Activated CD8-positive, alpha-beta T cell treated with anti-CD3 and anti-CD28 coated beads for 36 hours (primary cell): ENCODE results near the gene CHN1. TPM values are rescaled to one million over a fixed set of nuclear protein-coding genes. Genes with fewer than 3 reads are reported as not detected.

ENCODE experiments used
- ATAC-seq: fragments of 200-7000 bp; cut with Tn5 transposase; one replicate; pipeline ENCODE4 v1.10.0; 2021; ENCODE audit warnings: mild to moderate bottlenecking, moderate library complexity
- CTCF ChIA-PET: fragments of 350-600 bp; sonication (Branson Sonifier 250); formaldehyde crosslinking; loops from one replicate; lab custom pipeline; 2021; ENCODE audit warnings: antibody characterized with exemption; lab: Charles Lee
- POLR2A ChIA-PET: fragments of 350-600 bp; sonication (Branson Sonifier 250); formaldehyde crosslinking; loops from one replicate; lab custom pipeline; 2021; ENCODE audit warnings: antibody characterized with exemption; lab: Charles Lee
- DNase-seq: peaks from one replicate; pipeline ENCODE4 v3.0.0-alpha.2; 2020
- H3K27ac Mint-ChIP-seq: one replicate; pipeline ENCODE4 v1.8.0; 2021; ENCODE audit warnings: mild to moderate bottlenecking, mixed read lengths
- H3K27me3 Mint-ChIP-seq: one replicate; pipeline ENCODE4 v1.8.0; 2021; ENCODE audit warnings: mixed read lengths
- H3K36me3 Mint-ChIP-seq: one replicate; pipeline ENCODE4 v1.8.0; 2021; ENCODE audit warnings: low read depth, mixed read lengths
- H3K4me1 Mint-ChIP-seq: one replicate; pipeline ENCODE4 v1.8.0; 2021; ENCODE audit warnings: low read depth, mixed read lengths
- H3K4me3 Mint-ChIP-seq: one replicate; pipeline ENCODE4 v1.8.0; 2021; ENCODE audit warnings: mild to moderate bottlenecking, moderate library complexity, mixed read lengths
- H3K9me3 Mint-ChIP-seq: one replicate; pipeline ENCODE4 v1.8.0; 2021; ENCODE audit warnings: mixed read lengths
- CTCF ChIP-seq: fragments of 200-600 bp; IDR thresholded peaks from one replicate; pipeline ENCODE4 v1.8.0; 2022; ENCODE audit warnings: antibody characterized with exemption, mild to moderate bottlenecking
- intact Hi-C: fragments of 100-400 bp; cut with micrococcal nuclease; formaldehyde crosslinking; loops from one replicate; pipeline ENCODE4 v1.10.0; 2022
- total RNA-seq, 2 experiments: library from RNA; stranded (reverse); gene quantifications; one replicate each; pipeline ENCODE4 v1.2.3, GENCODE V29; 2021

The CHN1 gene
- total RNA-seq, 2 experiments from 2014 or later: 2.9 to 3.0 TPM

GRCh38 chr2:174925046-174925784, 80.0 kb downstream of the CHN1 start:
- Mint-ChIP-seq H3K4me1 (no peaks in the 10 kb centered on the region), H3K36me3 (no peaks in the 10 kb centered on the region), H3K4me3 (no peak overlapping the region), H3K9me3 (peaks cover 1% of the 10 kb centered on the region), H3K27ac (no peak overlapping the region), H3K27me3 (no peaks in the 10 kb centered on the region)
- DNase-seq (no peak), ATAC-seq (no peak)
- CTCF ChIA-PET: no interaction called here
- no peak for TF ChIP-seq CTCF
- POLR2A ChIA-PET: no interaction called here
- intact Hi-C loops: no loop called here

GRCh38 chr2:174924061-174924693, 81.0 kb downstream of the CHN1 start:
- Mint-ChIP-seq H3K27me3 (no peaks in the 10 kb centered on the region), H3K9me3 (peaks cover 1% of the 10 kb centered on the region), H3K27ac (no peak overlapping the region), H3K36me3 (no peaks in the 10 kb centered on the region), H3K4me3 (no peak overlapping the region), H3K4me1 (no peaks in the 10 kb centered on the region)
- DNase-seq (no peak), ATAC-seq (no peak)
- intact Hi-C loops: no loop called here
- ChIA-PET POLR2A (no interaction called here), CTCF (no interaction called here)
- no peak for TF ChIP-seq CTCF

- no peak overlapping the region for H3K4me3 Mint-ChIP-seq
- ChIA-PET POLR2A (interaction anchor here (0.6 kb wide), 1 partner anchor 141 kb away, joined by 4 read pairs; no protein-coding TSS in a partner anchor), CTCF (interaction anchor here (1.4 kb wide), 1 partner anchor 171 kb away, joined by 3 read pairs; no protein-coding TSS in a partner anchor)
- no peak for DNase-seq
- no peak for TF ChIP-seq CTCF
- no peaks in the 10 kb centered on the region for H3K36me3 Mint-ChIP-seq
- no peak for ATAC-seq
- peaks cover 1% of the 10 kb centered on the region for H3K9me3 Mint-ChIP-seq
- intact Hi-C loops: no loop called here
- no peaks in the 10 kb centered on the region for H3K27me3 Mint-ChIP-seq
- H3K4me1 Mint-ChIP-seq: no peaks in the 10 kb centered on the region
- H3K27ac Mint-ChIP-seq: no peak overlapping the region
Observed at GRCh38 chr2:174919947-174920595, 85.1 kb downstream of the CHN1 start.

GRCh38 chr2:174918886-174919526, 86.2 kb downstream of the CHN1 start:
- Mint-ChIP-seq H3K4me3 (no peak overlapping the region), H3K27ac (no peak overlapping the region), H3K4me1 (no peaks in the 10 kb centered on the region), H3K9me3 (peaks cover 1% of the 10 kb centered on the region), H3K36me3 (no peaks in the 10 kb centered on the region), H3K27me3 (no peaks in the 10 kb centered on the region)
- ATAC-seq (no peak), DNase-seq (no peak)
- intact Hi-C loops: no loop called here
- POLR2A ChIA-PET: interaction anchor here (0.6 kb wide), 1 partner anchor 139 kb away, joined by 3 read pairs; no protein-coding TSS in a partner anchor
- no peak for TF ChIP-seq CTCF
- CTCF ChIA-PET: interaction anchor here (0.7 to 1.5 kb wide), 4 partner anchors 10 to 219 kb away, joined by 3 to 6 read pairs (median 4); no protein-coding TSS in a partner anchor
